H1 (cell line): ENCODE data around the gene PUSL1. TPM values are rescaled to one million over a fixed set of nuclear protein-coding genes. Genes with fewer than 3 reads are reported as not detected.

Experiments
- BCL11A ChIP-seq, 2 experiments: IDR thresholded peaks; one replicate each; pipeline ENCODE4 v1.6.1; 2011; ENCODE audit warnings: low read depth in 2 of 2, low read length in 2 of 2, mild to moderate bottlenecking in 2 of 2
- BRCA1 ChIP-seq: IDR thresholded peaks from 2 replicates; pipeline ENCODE4 v1.6.1; 2012; ENCODE audit warnings: low read depth, low read length, improper control_type of control experiment
- GTF2F1 ChIP-seq: IDR thresholded peaks from 2 replicates; pipeline ENCODE4 v1.6.1; 2012; ENCODE audit warnings: low read depth, low read length, improper control_type of control experiment, borderline replicate concordance
- SAP30 ChIP-seq: fragments of 300-600 bp; sonication (generic); IDR thresholded peaks from 2 replicates; pipeline ENCODE4 v1.7.1; 2012; ENCODE audit warnings: low read length, moderate library complexity, mild to moderate bottlenecking, inconsistent platforms; ENCODE audit not compliant: insufficient read depth, insufficient replicate concordance
- SP4 ChIP-seq: IDR thresholded peaks from 2 replicates; pipeline ENCODE4 v1.6.1; 2012; ENCODE audit warnings: low read length, inconsistent platforms
- SRF ChIP-seq: IDR thresholded peaks from 2 replicates; pipeline ENCODE4 v1.6.1; 2011; ENCODE audit warnings: mild to moderate bottlenecking, low read depth, low read length, moderate library complexity
- TAF1 ChIP-seq: IDR thresholded peaks from 2 replicates; pipeline ENCODE4 v1.6.1; 2011; ENCODE audit warnings: mild to moderate bottlenecking, low read depth, low read length
- TAF7 ChIP-seq: optimal IDR thresholded peaks from 2 replicates; pipeline ENCODE3; 2011; ENCODE audit warnings: low read depth, mild to moderate bottlenecking, inconsistent platforms, low read length, moderate library complexity, borderline replicate concordance
- TEAD4 ChIP-seq: IDR thresholded peaks from 2 replicates; pipeline ENCODE4 v1.6.1; 2012; ENCODE audit warnings: low read depth, low read length, inconsistent platforms, mixed read lengths
- USF2 ChIP-seq: IDR thresholded peaks from 2 replicates; pipeline ENCODE4 v1.6.1; 2011; ENCODE audit warnings: low read length, improper control_type of control experiment
- polyA plus RNA-seq, 7 experiments: library from polyadenylated mRNA; depleted of rRNA in 3 of 7; stranded (reverse) in 5 of 7; unstranded in 2 of 7; fragments of >200 nt in 5 of 7; fragments of 200-250 nt in 2 of 7; gene quantifications; 1 replicate in 5 of 7; 2 replicates in 1 of 7; 4 replicates in 1 of 7; pipeline versions ENCODE4 v1.2.1 to v1.2.3, GENCODE V29; 2011 to 2013; ENCODE audit warnings: missing spikeins in 2 of 7, mixed read lengths in 2 of 7
- total RNA-seq: library from RNA; stranded (reverse); fragmentation: NEBNext Ultra II Directional; extraction: Animal tissue kit (Norgen Biotek cat#: 25700); gene quantifications from 2 replicates; pipeline ENCODE4 v1.2.1, GENCODE V29; 2021

The PUSL1 gene
- total and polyA plus RNA-seq, 2 of the 8 experiments (the other 6 are each of a cell fraction or from before 2014, with no cell fraction given), result 38.8 to 87.4 TPM

GRCh38 chr1:1273512-1274298, 34.7 kb upstream of the PUSL1 start, which contains the start of gene UBE2J2 (continued):
- TF ChIP-seq BRCA1 (no peak), SRF (no peak), GTF2F1 (no peak), TEAD4 (no peak), USF2 (no peak), TAF1 (peak; percentile 74), TAF7 (peak; percentile 28), BCL11A (IDR thresholded peaks at IDR 0.05; ENCODE audit: low read depth in 2 of 2, low read length in 2 of 2) (no peak), SAP30 (no peak), SP4 (no peak)
